ENCODE data around the gene CD180. TPM values are rescaled to one million over a fixed set of nuclear protein-coding genes. Genes with fewer than 3 reads are reported as not detected.

Gene CD180
- total RNA-seq, 2 donors from 2014 or later = 0.30 to 1.4 TPM

GRCh38 chr5:67221487-67222242 is 25.1 kb upstream of the CD180 start:
- no peaks in the 10 kb centered on the region for H3K9me3 ChIP-seq
- DNase-seq = no peak
- no peaks in the 10 kb centered on the region for H3K27me3 ChIP-seq
- no peak overlapping the region for H3K9ac ChIP-seq (ENCODE audit: low read depth in 2 of 2, low read length in 2 of 2)
- no peak overlapping the region for H3K4me3 ChIP-seq
- intact Hi-C loops (cut with DNase I) = no loop called here
- H3K36me3 ChIP-seq = no peaks in the 10 kb centered on the region
- H3K27ac ChIP-seq = peak overlapping the region; percentile 12
- H3K4me1 ChIP-seq = peaks cover 2% of the 10 kb centered on the region
- TF ChIP-seq CTCF (IDR thresholded peaks at IDR 0.05) = no peak

- H3K4me3 ChIP-seq = no peak overlapping the region
- H3K27ac ChIP-seq = peak overlapping the region; percentile 72
- peaks cover 13% of the 10 kb centered on the region for H3K4me1 ChIP-seq
- H3K27me3 ChIP-seq = no peaks in the 10 kb centered on the region
- no peak for TF ChIP-seq CTCF (IDR thresholded peaks at IDR 0.05)
- no peaks in the 10 kb centered on the region for H3K36me3 ChIP-seq
- DNase-seq = no peak
- peak overlapping the region in 1 of 2 donors; percentile 76 for H3K9ac ChIP-seq (ENCODE audit: low read depth in 2 of 2, low read length in 2 of 2)
- no peaks in the 10 kb centered on the region for H3K9me3 ChIP-seq
- intact Hi-C loops (cut with DNase I) = no loop called here
These were observed 20.0 kb upstream of the CD180 start for GRCh38 chr5:67216564-67216963.

- peak; percentile 84 for DNase-seq
- H3K27ac ChIP-seq = peak overlapping the region; percentile 72
- no peaks in the 10 kb centered on the region for H3K9me3 ChIP-seq
- H3K27me3 ChIP-seq = no peaks in the 10 kb centered on the region
- H3K36me3 ChIP-seq = no peaks in the 10 kb centered on the region
- intact Hi-C loops (cut with DNase I) = no loop called here
- peaks cover 13% of the 10 kb centered on the region for H3K4me1 ChIP-seq
- no peak for TF ChIP-seq CTCF (IDR thresholded peaks at IDR 0.05)
- peak overlapping the region; percentile 18 for H3K4me3 ChIP-seq
- H3K9ac ChIP-seq (ENCODE audit: low read depth in 2 of 2, low read length in 2 of 2) = peak overlapping the region; percentile 16 to 76
These were observed 19.2 kb upstream of the CD180 start for GRCh38 chr5:67215519-67216471.

GRCh38 chr5:67214707-67215447 is 18.3 kb upstream of the CD180 start:
- Histone ChIP-seq H3K36me3 (no peaks in the 10 kb centered on the region), H3K4me3 (no peak overlapping the region), H3K27me3 (no peaks in the 10 kb centered on the region), H3K4me1 (peaks cover 13% of the 10 kb centered on the region), H3K27ac (peak overlapping the region; percentile 72), H3K9ac (ENCODE audit: low read depth in 2 of 2, low read length in 2 of 2) (no peak overlapping the region), H3K9me3 (no peaks in the 10 kb centered on the region)
- no peak for TF ChIP-seq CTCF (IDR thresholded peaks at IDR 0.05)
- peak; percentile 75 for DNase-seq
- intact Hi-C loops (cut with DNase I) = no loop called here

- H3K9me3 ChIP-seq = no peaks in the 10 kb centered on the region
- no peak overlapping the region for H3K4me3 ChIP-seq
- intact Hi-C loops (cut with DNase I) = no loop called here
- no peak for TF ChIP-seq CTCF (IDR thresholded peaks at IDR 0.05)
- no peak for DNase-seq
- H3K9ac ChIP-seq (ENCODE audit: low read depth in 2 of 2, low read length in 2 of 2) = no peak overlapping the region
- no peak overlapping the region for H3K27ac ChIP-seq
- no peaks in the 10 kb centered on the region for H3K36me3 ChIP-seq
- peaks cover 13% of the 10 kb centered on the region for H3K4me1 ChIP-seq
- no peaks in the 10 kb centered on the region for H3K27me3 ChIP-seq
These were observed 17.4 kb upstream of the CD180 start for GRCh38 chr5:67214036-67214435.

All from colonic mucosa (tissue), 4 donors.